Keratinocyte (primary cell): ENCODE data around the gene SMTNL2. TPM values are rescaled to one million over a fixed set of nuclear protein-coding genes. Genes with fewer than 3 reads are reported as not detected.

ENCODE experiments used
- DNase-seq: peaks from one replicate; pipeline ENCODE4 v3.0.0-alpha.2; 2011; ENCODE audit warnings: low read depth, missing footprints, low spot score
- FAIRE-seq: peaks from 2 replicates; lab custom pipeline; 2011; peaks lifted over from hg19 to GRCh38; lab: Jason Lieb, UNC
- H2AFZ ChIP-seq: 2 replicates; pipeline ENCODE4 v1.6.0; 2012; ENCODE audit warnings: low read length, control low read depth, inconsistent platforms; ENCODE audit not compliant: control insufficient read depth
- H3K27ac ChIP-seq: 2 replicates; pipeline ENCODE4 v1.5.1; 2011; ENCODE audit warnings: low read length; ENCODE audit not compliant: control insufficient read depth, insufficient read depth
- H3K27me3 ChIP-seq: 3 replicates; pipeline ENCODE4 v1.6.0; 2011; ENCODE audit warnings: low read length; ENCODE audit not compliant: control insufficient read depth, insufficient read depth; ENCODE audit errors: extremely low read depth
- H3K36me3 ChIP-seq, 2 experiments: 2 replicates in 1 of 2; 3 replicates in 1 of 2; pipeline ENCODE4 v1.5.1; 2011; ENCODE audit warnings: low read length in 2 of 2, mild to moderate bottlenecking in 1 of 2; ENCODE audit not compliant: control insufficient read depth in 2 of 2, insufficient read depth in 2 of 2; ENCODE audit errors: extremely low read depth in 1 of 2
- H3K4me1 ChIP-seq: 3 replicates; pipeline ENCODE4 v1.5.1; 2011; ENCODE audit warnings: low read length; ENCODE audit not compliant: control insufficient read depth, insufficient read depth; ENCODE audit errors: extremely low read depth
- H3K4me2 ChIP-seq: 3 replicates; pipeline ENCODE4 v1.6.0; 2011; ENCODE audit warnings: low read depth, low read length; ENCODE audit not compliant: control insufficient read depth, insufficient read depth; ENCODE audit errors: extremely low read depth
- H3K4me3 ChIP-seq, 3 experiments: fragments of 200-600 bp in 1 of 3; sonication (generic) in 1 of 3; 2 replicates in 2 of 3; 3 replicates in 1 of 3; pipeline ENCODE4 v1.5.1; 2011 to 2016; ENCODE audit warnings: low read length in 3 of 3, mild to moderate bottlenecking in 3 of 3, control low read depth in 2 of 3, inconsistent platforms in 1 of 3, low read depth in 1 of 3, mixed read lengths in 1 of 3, mixed run types in 1 of 3, moderate library complexity in 1 of 3; ENCODE audit not compliant: control insufficient read depth in 2 of 3, insufficient read depth in 2 of 3; ENCODE audit errors: extremely low read depth in 1 of 3
- H3K79me2 ChIP-seq: 2 replicates; pipeline ENCODE4 v1.6.0; 2012; ENCODE audit warnings: low read length; ENCODE audit not compliant: control insufficient read depth, insufficient read depth
- H3K9ac ChIP-seq: 3 replicates; pipeline ENCODE4 v1.6.0; 2011; ENCODE audit warnings: low read length; ENCODE audit not compliant: control insufficient read depth, insufficient read depth; ENCODE audit errors: extremely low read depth
- H3K9me1 ChIP-seq: 3 replicates; pipeline ENCODE4 v1.6.0; 2011; ENCODE audit warnings: low read length; ENCODE audit not compliant: control insufficient read depth, insufficient read depth; ENCODE audit errors: extremely low read depth
- H3K9me3 ChIP-seq: 2 replicates; pipeline ENCODE4 v1.5.1; 2012; ENCODE audit warnings: low read depth, low read length; ENCODE audit not compliant: control insufficient read depth
- H4K20me1 ChIP-seq: 3 replicates; pipeline ENCODE4 v1.6.0; 2011; ENCODE audit warnings: low read length; ENCODE audit not compliant: control insufficient read depth, insufficient read depth; ENCODE audit errors: extremely low read depth
- CTCF ChIP-seq, 3 experiments: IDR thresholded peaks in 1 of 3; conservative IDR thresholded peaks in 1 of 3; optimal IDR thresholded peaks in 1 of 3; 2 replicates in 2 of 3; 3 replicates in 1 of 3; pipeline versions ENCODE3 to v1.5.1; 2011; ENCODE audit warnings: low read length in 3 of 3, mild to moderate bottlenecking in 3 of 3, moderate library complexity in 2 of 3, control low read depth in 1 of 3, inconsistent platforms in 1 of 3; ENCODE audit not compliant: insufficient read depth in 2 of 3; ENCODE audit errors: extremely low read depth in 1 of 3
- EZH2 ChIP-seq: IDR thresholded peaks from one replicate; pipeline ENCODE4 v1.6.1; 2012; ENCODE audit warnings: inconsistent platforms, mild to moderate bottlenecking, low read length, moderate library complexity
- dilution Hi-C: fragments of 300-500 bp; cut with MboI; formaldehyde crosslinking; loops from one replicate; pipeline ENCODE4 v1.7.0; 2020; ENCODE audit warnings: low sequenced_read_pairs; ENCODE audit not compliant: extremely low pct_ligation_motif_present
- polyA plus RNA-seq, 5 experiments: library from polyadenylated mRNA; depleted of rRNA in 3 of 5; stranded (reverse) in 3 of 5; stranded (forward) in 1 of 5; unstranded in 1 of 5; fragments of >200 nt; gene quantifications; 1 replicate in 1 of 5; 2 replicates in 3 of 5; 3 replicates in 1 of 5; pipeline versions ENCODE4 v1.2.1 to v1.2.3, GENCODE V29; 2011 to 2012; ENCODE audit warnings: missing spikeins in 2 of 5, low read depth in 1 of 5, low replicate concordance in 1 of 5

Gene SMTNL2
- polyA plus RNA-seq, 1 donor (not counting 4 experiments of a cell fraction or from before 2014, with no cell fraction given), result not detected

- H3K4me2 ChIP-seq, result no peak overlapping the region
- TF ChIP-seq CTCF (optimal IDR thresholded peaks at IDR 0.05 in 1 of 3, IDR thresholded peaks at IDR 0.05 in 1 of 3, conservative IDR thresholded peaks at IDR 0.05 in 1 of 3; ENCODE audit: extremely low read depth in 1 of 3, insufficient read depth in 2 of 3, low read length in 3 of 3) (no peak), EZH2 (no peak)
- H3K9me3 ChIP-seq, result no peaks in the 10 kb centered on the region
- H3K27me3 ChIP-seq, result peaks cover 2% of the 10 kb centered on the region
- no peak overlapping the region for H3K4me3 ChIP-seq
- no peak overlapping the region for H3K9ac ChIP-seq
- FAIRE-seq, result no peak
- dilution Hi-C loops, result no loop called here
- H3K79me2 ChIP-seq, result no peaks in the 10 kb centered on the region
- no peak for DNase-seq
- H3K9me1 ChIP-seq, result no peaks in the 10 kb centered on the region
- H4K20me1 ChIP-seq, result peaks cover 19% of the 10 kb centered on the region
- H3K36me3 ChIP-seq, result peaks cover 33 to 36% of the 10 kb centered on the region in 2 experiments
- no peak overlapping the region for H3K27ac ChIP-seq
- peaks cover 2% of the 10 kb centered on the region for H3K4me1 ChIP-seq
- no peak overlapping the region for H2AFZ ChIP-seq
These were observed 45.9 kb upstream of the SMTNL2 start for GRCh38 chr17:4538236-4539002.

GRCh38 chr17:4539025-4539424, 45.3 kb upstream of the SMTNL2 start:
- Histone ChIP-seq H3K4me3 (no peak overlapping the region), H3K27me3 (no peaks in the 10 kb centered on the region), H2AFZ (no peak overlapping the region), H3K9me1 (no peaks in the 10 kb centered on the region), H3K36me3 (peaks cover 39% of the 10 kb centered on the region in 2 experiments), H3K9ac (no peak overlapping the region), H3K79me2 (no peaks in the 10 kb centered on the region), H3K4me2 (no peak overlapping the region), H3K4me1 (peaks cover 7% of the 10 kb centered on the region), H4K20me1 (peaks cover 19% of the 10 kb centered on the region), H3K27ac (no peak overlapping the region), H3K9me3 (no peaks in the 10 kb centered on the region)
- DNase-seq (no peak), FAIRE-seq (no peak)
- TF ChIP-seq CTCF (optimal IDR thresholded peaks at IDR 0.05 in 1 of 3, IDR thresholded peaks at IDR 0.05 in 1 of 3, conservative IDR thresholded peaks at IDR 0.05 in 1 of 3; ENCODE audit: extremely low read depth in 1 of 3, insufficient read depth in 2 of 3, low read length in 3 of 3), result no peak
- TF ChIP-seq EZH2, result no peak
- dilution Hi-C loops, result no loop called here
